ENCODE data around the gene CFAP52. TPM values are rescaled to one million over a fixed set of nuclear protein-coding genes. Genes with fewer than 3 reads are reported as not detected.

Gene CFAP52
- polyA plus RNA-seq, 3 donors, result not detected

- H3K27ac Mint-ChIP-seq, result no peak overlapping the region
- intact Hi-C loops (cut with micrococcal nuclease), result no loop called here
- H3K27me3 ChIP-seq (ENCODE audit: control insufficient read depth in 2 of 2, insufficient read depth in 2 of 2, low read length in 2 of 2), result no peaks in the 10 kb centered on the region
- peaks cover 0 to 2% (median 0%) of the 10 kb centered on the region in 7 donors for H3K9me3 Mint-ChIP-seq
- no peak overlapping the region for H3K27ac ChIP-seq (ENCODE audit: low read depth in 1 of 2, low read length in 2 of 2)
- H4K20me1 ChIP-seq (ENCODE audit: insufficient read depth, low read length), result no peaks in the 10 kb centered on the region
- H3K4me3 ChIP-seq (replicated peaks in 1 of 3; ENCODE audit: low read depth in 2 of 3, low read length in 3 of 3), result no peak overlapping the region
- no peaks in the 10 kb centered on the region for H3K4me1 Mint-ChIP-seq
- 98% methylated on average over 4 of the region's 7 CpGs for WGBS (ENCODE audit: insufficient coverage)
- H3K4me1 ChIP-seq (ENCODE audit: control insufficient read depth in 1 of 2, insufficient read depth in 2 of 2, low read length in 2 of 2), result no peaks in the 10 kb centered on the region
- H3K9ac ChIP-seq (ENCODE audit: insufficient read depth, low read length, poor library complexity, severe bottlenecking), result no peak overlapping the region
- no peak for DNase-seq
- no peaks in the 10 kb centered on the region for H3K9me3 ChIP-seq (replicated peaks in 1 of 2; ENCODE audit: control insufficient read depth in 1 of 2, insufficient read depth in 1 of 2, low read length in 2 of 2)
- H3K36me3 ChIP-seq (replicated peaks in 1 of 2; ENCODE audit: control insufficient read depth in 1 of 2, insufficient read depth in 2 of 2, low read length in 2 of 2), result peaks cover 5 to 28% of the 10 kb centered on the region in 2 donors
- H3K36me3 Mint-ChIP-seq, result peaks cover 33 to 44% of the 10 kb centered on the region in 2 donors
- no peak overlapping the region for H3K4me2 ChIP-seq (replicated peaks; ENCODE audit: extremely low read depth, low read length, poor library complexity, severe bottlenecking)
- H3K27me3 Mint-ChIP-seq (ENCODE audit: low read depth in 3 of 3), result no peaks in the 10 kb centered on the region
- no peaks in the 10 kb centered on the region for H3K79me2 ChIP-seq (ENCODE audit: insufficient read depth, low read length)
- TF ChIP-seq CTCF (IDR thresholded peaks at IDR 0.05), result no peak
- no peak overlapping the region for H3K4me3 Mint-ChIP-seq
- no peak overlapping the region for H2AFZ ChIP-seq (ENCODE audit: insufficient read depth, low read depth, low read length, poor library complexity, severe bottlenecking)
Measured at GRCh38 chr17:9544221-9544620, 32.2 kb upstream of the CFAP52 start.

- H2AFZ ChIP-seq (ENCODE audit: insufficient read depth, low read depth, low read length, poor library complexity, severe bottlenecking), result no peak overlapping the region
- H3K4me1 ChIP-seq (ENCODE audit: control insufficient read depth in 1 of 2, insufficient read depth in 2 of 2, low read length in 2 of 2), result no peaks in the 10 kb centered on the region
- Mint-ChIP-seq H3K4me1 (no peaks in the 10 kb centered on the region), H3K4me3 (no peak overlapping the region), H3K36me3 (peaks cover 34 to 46% of the 10 kb centered on the region in 2 donors), H3K9me3 (peaks cover 0 to 2% (median 0%) of the 10 kb centered on the region in 7 donors), H3K27me3 (ENCODE audit: low read depth in 3 of 3) (no peaks in the 10 kb centered on the region), H3K27ac (no peak overlapping the region)
- no peaks in the 10 kb centered on the region for H3K27me3 ChIP-seq (ENCODE audit: control insufficient read depth in 2 of 2, insufficient read depth in 2 of 2, low read length in 2 of 2)
- H3K36me3 ChIP-seq (replicated peaks in 1 of 2; ENCODE audit: control insufficient read depth in 1 of 2, insufficient read depth in 2 of 2, low read length in 2 of 2), result peaks cover 2 to 30% of the 10 kb centered on the region in 2 donors
- no peaks in the 10 kb centered on the region for H3K79me2 ChIP-seq (ENCODE audit: insufficient read depth, low read length)
- H4K20me1 ChIP-seq (ENCODE audit: insufficient read depth, low read length), result no peaks in the 10 kb centered on the region
- no peak overlapping the region for H3K4me3 ChIP-seq (replicated peaks in 1 of 3; ENCODE audit: low read depth in 2 of 3, low read length in 3 of 3)
- no peak overlapping the region for H3K4me2 ChIP-seq (replicated peaks; ENCODE audit: extremely low read depth, low read length, poor library complexity, severe bottlenecking)
- no peak for TF ChIP-seq CTCF (IDR thresholded peaks at IDR 0.05)
- H3K27ac ChIP-seq (ENCODE audit: low read depth in 1 of 2, low read length in 2 of 2), result no peak overlapping the region
- no peak for DNase-seq
- WGBS (ENCODE audit: insufficient coverage), result no CpG with 5 or more reads among the region's 2 CpGs
- intact Hi-C loops (cut with micrococcal nuclease), result no loop called here
- no peak overlapping the region for H3K9ac ChIP-seq (ENCODE audit: insufficient read depth, low read length, poor library complexity, severe bottlenecking)
- no peaks in the 10 kb centered on the region for H3K9me3 ChIP-seq (replicated peaks in 1 of 2; ENCODE audit: control insufficient read depth in 1 of 2, insufficient read depth in 1 of 2, low read length in 2 of 2)
Measured at GRCh38 chr17:9549215-9549614, 27.2 kb upstream of the CFAP52 start.

All from CD14-positive monocyte (primary cell).